ENCODE data around the gene HEXA.

GRCh38 chr15:72404841-72405240 lies 29.0 kb upstream of the HEXA start:
- TF ChIP-seq, protein P1, sequence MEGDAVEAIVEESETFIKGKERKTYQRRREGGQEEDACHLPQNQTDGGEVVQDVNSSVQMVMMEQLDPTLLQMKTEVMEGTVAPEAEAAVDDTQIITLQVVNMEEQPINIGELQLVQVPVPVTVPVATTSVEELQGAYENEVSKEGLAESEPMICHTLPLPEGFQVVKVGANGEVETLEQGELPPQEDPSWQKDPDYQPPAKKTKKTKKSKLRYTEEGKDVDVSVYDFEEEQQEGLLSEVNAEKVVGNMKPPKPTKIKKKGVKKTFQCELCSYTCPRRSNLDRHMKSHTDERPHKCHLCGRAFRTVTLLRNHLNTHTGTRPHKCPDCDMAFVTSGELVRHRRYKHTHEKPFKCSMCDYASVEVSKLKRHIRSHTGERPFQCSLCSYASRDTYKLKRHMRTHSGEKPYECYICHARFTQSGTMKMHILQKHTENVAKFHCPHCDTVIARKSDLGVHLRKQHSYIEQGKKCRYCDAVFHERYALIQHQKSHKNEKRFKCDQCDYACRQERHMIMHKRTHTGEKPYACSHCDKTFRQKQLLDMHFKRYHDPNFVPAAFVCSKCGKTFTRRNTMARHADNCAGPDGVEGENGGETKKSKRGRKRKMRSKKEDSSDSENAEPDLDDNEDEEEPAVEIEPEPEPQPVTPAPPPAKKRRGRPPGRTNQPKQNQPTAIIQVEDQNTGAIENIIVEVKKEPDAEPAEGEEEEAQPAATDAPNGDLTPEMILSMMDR (IDR thresholded peaks at IDR 0.05) = no peak
- TF ChIP-seq POLR2A (IDR thresholded peaks at IDR 0.05) = no peak

Data from thyroid gland (tissue), 4 donors.